ENCODE results near the gene IMP3.
A peak's percentile ranks its signal among the peaks of the same experiment; 100 is the strongest.
"Not testable (repeated sequence)": the region's sequence is repeated elsewhere in the genome, so short reads cannot be mapped to it uniquely, and the experiment has no call there.

IMP3 gene, protein sequence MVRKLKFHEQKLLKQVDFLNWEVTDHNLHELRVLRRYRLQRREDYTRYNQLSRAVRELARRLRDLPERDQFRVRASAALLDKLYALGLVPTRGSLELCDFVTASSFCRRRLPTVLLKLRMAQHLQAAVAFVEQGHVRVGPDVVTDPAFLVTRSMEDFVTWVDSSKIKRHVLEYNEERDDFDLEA

GRCh38 chr15:75639709-75640482 lies at the start of gene IMP3:
TSS of gene IMP3 (minus strand) at chr15:75640224. CDS start at chr15:75640168, 56 bp downstream.
- peak; percentile 56 to 97 (median 93) for DNase-seq

GRCh38 chr15:75689429-75689828 lies 49.4 kb upstream of the IMP3 start:
- not testable (repeated sequence) for DNase-seq

GRCh38 chr15:75688831-75689230 lies 48.8 kb upstream of the IMP3 start:
- DNase-seq, result no peak

DNA sequence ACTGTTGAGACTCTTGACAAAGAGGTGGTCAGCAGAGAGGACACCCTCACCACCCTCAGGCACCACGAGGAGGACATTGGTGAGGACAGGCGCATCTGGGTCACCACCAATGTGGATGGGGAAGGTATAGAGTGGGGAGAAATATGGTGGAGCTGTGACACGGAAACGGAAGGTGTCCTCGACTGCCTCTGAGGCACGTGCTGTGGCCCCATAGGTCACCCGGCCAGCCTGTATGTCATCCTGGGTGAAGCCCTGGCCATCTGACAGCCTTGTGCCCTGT lies 48.2 kb upstream of the IMP3 start:
- no peak for DNase-seq

DNA sequence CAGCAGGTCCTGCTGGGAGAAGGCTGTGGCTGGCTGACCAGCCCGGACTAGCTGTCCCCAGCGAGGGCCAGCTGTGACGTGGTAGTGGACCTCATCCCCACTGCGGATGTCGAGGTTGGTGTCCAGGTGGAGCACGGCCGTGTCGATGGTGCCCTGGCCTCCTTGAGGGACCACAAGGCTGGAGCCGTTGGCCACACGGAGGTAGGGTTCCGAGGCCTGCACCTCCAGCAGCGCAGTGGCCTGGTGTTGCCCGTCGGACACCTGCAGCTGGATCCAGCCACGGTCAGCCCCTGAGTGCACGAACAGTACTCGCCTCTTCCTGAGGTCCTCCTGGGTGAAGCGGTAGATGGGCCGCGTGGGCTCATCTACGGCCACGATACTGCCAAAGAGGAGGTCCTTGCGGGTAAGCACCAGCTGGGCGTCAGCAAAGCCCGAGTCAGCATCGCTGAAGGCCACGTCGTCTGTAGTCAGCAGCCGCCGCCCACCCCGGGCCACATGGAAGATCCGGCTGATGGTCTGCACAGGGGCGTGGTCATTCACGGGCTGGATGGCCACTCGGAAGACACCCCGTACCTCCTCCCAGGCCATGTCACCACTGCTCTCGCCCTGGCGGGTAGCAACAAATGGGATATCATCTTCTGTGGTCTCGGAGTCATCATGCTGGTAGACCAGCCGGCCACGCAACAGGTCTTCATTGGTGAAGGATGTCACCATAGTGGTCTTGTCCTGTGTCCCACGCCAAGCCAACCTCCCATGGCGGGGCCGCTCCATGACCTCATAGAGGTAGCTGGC lies 47.7 kb upstream of the IMP3 start:
- DNase-seq, result no peak

DNA sequence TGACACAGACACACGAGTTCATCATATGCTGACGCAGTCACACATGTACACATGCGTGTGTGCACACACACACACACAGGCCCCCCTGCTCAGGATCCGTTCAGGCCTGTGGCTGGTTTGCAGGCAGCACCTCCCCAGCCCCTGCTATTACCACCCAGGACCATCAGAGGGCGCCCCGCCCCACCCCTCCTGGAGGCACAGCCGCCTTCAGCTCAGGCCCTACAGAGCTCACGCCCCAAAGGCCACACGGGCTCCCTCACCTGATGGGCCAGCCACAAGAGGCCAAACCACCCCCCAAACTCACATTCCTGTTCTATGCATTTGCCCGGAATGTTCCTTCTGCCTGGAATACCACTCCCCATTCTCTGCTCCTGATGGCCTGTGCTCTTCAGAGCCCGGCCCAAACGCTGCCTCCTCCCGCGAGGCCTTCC lies 46.2 kb upstream of the IMP3 start:
- peak in 35 of 51 donors; percentile 11 to 76 (median 42) for DNase-seq

DNA sequence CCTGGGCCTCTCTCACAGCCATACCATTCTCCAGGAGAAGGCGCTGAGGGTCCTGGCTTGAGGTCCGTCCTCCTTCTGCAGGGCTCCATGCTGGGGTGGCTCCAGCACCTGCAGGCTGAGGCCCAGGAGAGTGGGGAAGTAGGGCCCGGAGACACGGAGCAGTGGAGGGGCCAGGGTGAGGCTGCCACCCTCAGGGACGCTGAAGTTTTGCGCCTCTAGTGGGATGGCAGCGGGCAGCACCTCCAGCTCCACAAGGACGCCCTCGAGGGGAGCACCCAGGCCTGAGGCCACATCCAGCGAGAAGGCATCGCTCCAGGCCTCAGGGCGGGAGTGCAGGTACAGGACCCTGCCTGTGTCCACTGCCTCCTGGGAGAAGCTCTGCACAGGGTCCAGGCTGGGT lies 45.2 kb upstream of the IMP3 start:
- DNase-seq, result no peak

DNA sequence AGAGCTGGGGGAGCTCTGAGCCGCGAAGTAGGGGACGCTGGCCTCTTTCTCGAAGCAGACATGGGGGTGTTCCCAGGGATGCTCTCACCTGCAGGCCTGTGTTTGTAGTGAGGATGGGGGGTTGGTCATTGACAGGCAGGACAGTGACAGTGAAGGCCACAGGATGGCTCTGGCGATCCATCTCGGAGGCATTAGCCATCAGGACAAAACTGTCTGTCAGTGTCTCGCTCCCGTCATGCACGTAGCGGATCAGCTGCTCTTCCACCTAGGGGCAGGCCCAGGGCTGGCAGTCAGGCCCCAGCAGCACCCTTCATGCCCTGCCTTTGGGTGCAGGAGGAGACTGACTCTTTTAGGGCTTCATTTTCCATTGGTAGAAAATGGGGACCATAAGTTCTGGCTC lies 44.6 kb upstream of the IMP3 start:
- DNase-seq, result no peak

DNA sequence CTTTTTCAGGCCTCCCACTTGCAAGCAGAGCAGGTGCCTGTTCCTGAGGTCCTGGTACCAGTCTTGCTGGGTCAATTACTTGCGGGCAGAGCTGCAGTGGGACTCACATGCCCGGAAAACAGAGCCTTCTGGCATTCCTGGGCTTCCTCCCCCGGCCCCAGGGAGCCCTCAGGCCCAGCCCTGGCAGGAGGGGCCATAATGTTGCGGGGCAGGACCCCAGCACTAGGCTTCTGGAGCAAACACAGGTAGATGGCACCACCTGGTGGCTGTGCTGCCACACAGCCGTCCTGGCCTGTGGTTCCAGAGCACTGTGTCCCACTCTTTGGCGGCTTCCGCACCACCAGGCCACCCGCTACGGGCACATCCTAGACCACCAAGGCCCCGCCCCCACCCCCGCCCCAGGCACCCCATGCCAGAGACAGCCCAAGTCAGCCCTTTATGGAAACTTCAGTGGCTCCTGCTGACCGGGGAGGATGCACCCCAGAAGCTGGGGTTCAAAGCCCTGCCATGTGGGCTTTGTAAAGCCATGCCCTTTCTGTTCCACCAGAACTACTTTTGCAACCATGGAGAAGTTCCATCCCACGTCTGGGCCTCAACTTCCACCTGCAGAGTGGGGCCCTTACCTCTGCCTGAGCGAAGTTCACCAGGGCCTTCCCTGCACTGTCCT lies 43.8 kb upstream of the IMP3 start:
- peak in 37 of 51 donors; percentile 5 to 71 (median 37) for DNase-seq

- no peak for DNase-seq
Observed at GRCh38 chr15:75682181-75683135, 42.4 kb upstream of the IMP3 start.

- no peak for DNase-seq
Observed at GRCh38 chr15:75680007-75680789, 40.2 kb upstream of the IMP3 start.

DNA sequence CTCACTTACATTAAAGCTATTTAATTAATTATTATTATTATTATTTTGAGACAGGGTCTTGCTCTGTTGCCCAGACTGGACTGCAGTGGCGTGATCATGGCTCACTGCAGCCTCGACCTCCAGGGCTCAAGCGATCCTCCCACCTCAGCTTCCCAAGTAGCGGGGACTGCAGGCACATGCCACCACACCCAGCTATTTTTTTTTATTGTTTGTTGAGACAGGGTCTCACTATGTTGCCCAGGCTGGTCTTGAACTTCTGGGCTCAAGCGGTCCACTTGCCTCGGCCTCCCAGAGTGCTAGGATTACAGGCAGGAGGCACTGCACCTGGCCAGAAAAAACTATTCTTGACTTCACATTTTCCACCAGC lies 38.3 kb upstream of the IMP3 start:
- not testable (repeated sequence) for DNase-seq

DNA sequence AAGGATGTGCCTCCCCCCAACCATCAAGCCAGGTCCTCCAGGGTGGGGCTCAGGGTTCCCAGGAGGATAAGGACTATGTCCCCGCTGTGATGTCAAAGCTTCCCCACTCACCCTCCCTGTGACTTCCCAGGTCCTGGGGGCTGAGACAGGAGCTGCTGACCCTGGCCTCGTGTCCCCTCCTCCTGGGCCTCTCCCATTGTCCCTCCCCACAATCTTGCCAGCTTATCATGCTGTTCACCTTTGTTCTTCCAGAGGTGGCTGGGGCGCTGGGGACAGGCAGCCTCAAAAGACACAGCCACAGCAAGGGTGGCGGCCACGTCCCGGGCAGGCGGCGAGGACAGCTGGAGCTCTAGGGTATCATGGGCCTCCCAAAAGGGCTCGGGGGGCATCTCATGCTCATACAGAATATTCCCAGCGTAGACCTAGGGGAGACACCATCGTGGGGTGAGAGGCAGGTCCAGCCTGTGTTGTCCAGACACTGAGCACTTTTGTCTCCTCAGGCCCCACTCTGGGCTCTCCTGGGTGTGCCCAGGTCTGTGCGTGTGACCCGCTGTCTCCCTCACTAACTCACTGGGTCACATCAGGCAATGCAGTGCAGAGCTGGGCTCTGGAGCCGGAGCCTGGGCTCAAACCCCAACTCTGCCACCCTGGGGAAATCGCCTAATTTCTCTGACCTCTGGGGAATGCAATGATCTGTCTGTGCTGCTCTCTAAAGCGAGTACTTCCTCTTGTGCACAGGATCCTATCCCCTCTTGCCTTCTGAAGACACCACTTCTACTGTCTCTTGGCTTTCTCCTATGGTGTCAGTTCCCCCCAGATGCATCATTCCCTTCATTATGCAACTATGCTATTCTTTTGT lies 37.7 kb upstream of the IMP3 start:
- DNase-seq, result no peak

DNA sequence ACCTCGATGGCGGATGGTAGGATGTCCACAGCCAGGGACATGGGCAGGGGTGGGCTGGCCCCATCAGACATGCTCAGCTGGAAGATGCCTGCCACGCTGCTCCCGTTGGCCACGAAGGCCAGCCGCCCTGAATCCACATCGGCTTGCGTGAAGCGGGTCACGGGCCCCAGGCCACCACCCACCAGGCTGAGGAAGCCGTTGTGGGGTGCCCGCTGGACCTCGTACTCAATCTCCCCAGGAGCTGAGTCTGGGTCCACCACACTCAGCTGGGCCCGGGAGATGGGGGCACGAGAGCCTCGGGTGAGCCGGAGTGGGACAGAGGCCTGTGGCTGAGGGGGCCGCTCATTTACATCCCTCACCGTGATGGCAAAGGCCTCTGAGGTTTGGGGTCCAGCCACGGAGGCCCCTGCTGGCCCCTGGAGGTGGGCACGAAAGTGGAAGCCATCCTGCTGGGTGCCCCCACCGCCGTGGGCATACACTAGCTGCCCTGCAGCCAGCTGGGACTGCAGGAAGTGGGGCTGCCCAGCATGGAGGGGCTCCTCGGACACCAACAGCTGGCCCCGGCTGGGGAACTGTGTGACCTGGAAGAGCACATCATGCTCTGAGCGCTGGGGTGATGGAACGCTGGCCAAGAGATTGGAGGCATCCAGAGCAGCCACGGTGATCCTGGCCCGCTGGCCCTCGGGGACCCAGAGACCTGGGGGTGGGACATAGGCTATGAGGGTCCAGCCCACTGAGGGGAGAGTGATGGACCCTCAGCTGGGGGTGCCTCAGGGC lies 36.9 kb upstream of the IMP3 start:
- DNase-seq, result no peak

GRCh38 chr15:75675579-75676404 lies 35.8 kb upstream of the IMP3 start:
- peak in 2 of 51 donors; percentile 14 to 17 for DNase-seq

DNA sequence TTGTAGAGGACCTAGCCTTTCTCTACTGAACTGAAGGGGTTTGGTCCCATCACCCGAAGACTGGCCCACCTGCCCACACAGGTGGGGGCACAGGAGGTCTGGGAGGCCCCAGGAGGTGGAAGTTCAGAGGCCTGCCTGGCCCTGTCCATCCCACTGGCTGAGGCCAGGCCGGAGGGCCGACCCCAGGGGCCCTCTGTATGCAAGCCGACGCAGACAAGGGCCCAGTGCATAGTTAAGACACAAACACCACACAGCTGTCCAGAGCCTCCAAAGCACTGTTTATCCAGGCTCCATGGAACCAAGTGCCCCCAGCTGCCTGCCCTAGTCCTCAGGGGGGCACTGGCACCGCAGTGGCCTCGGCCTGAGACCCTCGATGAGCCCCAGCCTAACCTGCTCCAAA lies 34.3 kb upstream of the IMP3 start:
- no peak for DNase-seq
